HL-60 (cell line): ENCODE results near the gene DENND6B.

Source experiments
- CTCF ChIP-seq: IDR thresholded peaks from one replicate; pipeline ENCODE4 v1.5.1; 2011; ENCODE audit warnings: low read length, control low read depth, inconsistent platforms; ENCODE audit not compliant: insufficient read depth
- GABPA ChIP-seq: IDR thresholded peaks from 2 replicates; pipeline ENCODE4 v1.6.1; 2012; ENCODE audit warnings: low read depth
- POLR2AphosphoS5 ChIP-seq: IDR thresholded peaks from 2 replicates; pipeline ENCODE4 v1.6.1; 2012; ENCODE audit warnings: low read depth
- REST ChIP-seq: IDR thresholded peaks from 2 replicates; pipeline ENCODE4 v1.6.1; 2012; ENCODE audit warnings: low read depth; ENCODE audit not compliant: insufficient replicate concordance

- TF ChIP-seq CTCF (no peak), GABPA (no peak), POLR2AphosphoS5 (no peak), REST (no peak)
Measured at GRCh38 chr22:50277761-50278160, 49.1 kb downstream of the DENND6B start.
